A549 (cell line): ENCODE measurements around the gene TTLL9. TPM values are rescaled to one million over a fixed set of nuclear protein-coding genes. Genes with fewer than 3 reads are reported as not detected.

Experiments used
- ATAC-seq, 2 experiments: fragments of 200-7000 bp in 1 of 2; fragments of >200 bp in 1 of 2; cut with Nextera tagmentation in 1 of 2; cut with Tn5 transposase in 1 of 2; 3 replicates each; pipeline versions ENCODE4 v1.8.0 to v1.9.1; 2018 to 2020; ENCODE audit warnings: mild to moderate bottlenecking in 1 of 2, moderate library complexity in 1 of 2
- CTCF ChIA-PET: fragments of 300-600 bp; sonication (Branson Sonifier 250); formaldehyde crosslinking; extraction: SDS; loops from one replicate; lab custom pipeline; 2021; ENCODE audit warnings: antibody characterized with exemption, inconsistent platforms; lab: Yijun Ruan, JAX
- POLR2A ChIA-PET: fragments of 350-600 bp; formaldehyde crosslinking; extraction: SDS; loops from one replicate; lab custom pipeline; 2021; ENCODE audit warnings: antibody characterized with exemption, inconsistent platforms; lab: Yijun Ruan, JAX
- DNase-seq, 2 experiments: peaks; one replicate each; pipeline versions ENCODE4 v3.0.0 to v3.0.0-alpha.2; 2011 to 2016; ENCODE audit warnings: low read depth in 1 of 2, low spot score in 1 of 2
- FAIRE-seq: peaks from 2 replicates; lab custom pipeline; 2011; peaks lifted over from hg19 to GRCh38; lab: Jason Lieb, UNC
- H3K27ac ChIP-seq, 2 experiments: fragments of >200 bp; sonication (Bioruptor Twin); formaldehyde crosslinking; 3 replicates each; pipeline ENCODE4 v1.5.1; 2016 to 2017
- H3K4me1 ChIP-seq: fragments of >200 bp; sonication (Bioruptor Twin); formaldehyde crosslinking; 3 replicates; pipeline ENCODE4 v1.6.1; 2016
- H3K4me2 ChIP-seq: fragments of >200 bp; sonication (Bioruptor Twin); formaldehyde crosslinking; 3 replicates; pipeline ENCODE4 v1.6.1; 2016
- H3K4me3 ChIP-seq: fragments of >200 bp; sonication (Bioruptor Twin); formaldehyde crosslinking; 3 replicates; pipeline ENCODE4 v1.5.1; 2016
- H3K9me3 ChIP-seq: fragments of >200 bp; sonication (Bioruptor Twin); formaldehyde crosslinking; 3 replicates; pipeline ENCODE4 v1.6.1; 2016
- CEBPB ChIP-seq, 2 experiments: fragments of >200 bp in 1 of 2; sonication (Bioruptor Twin) in 1 of 2; formaldehyde crosslinking in 1 of 2; IDR thresholded peaks; 2 replicates each; pipeline ENCODE4 v1.6.1; 2012 to 2016
- EP300 ChIP-seq, 2 experiments: fragments of >200 bp; sonication (Bioruptor Twin); formaldehyde crosslinking; IDR thresholded peaks; 2 replicates in 1 of 2; 3 replicates in 1 of 2; pipeline ENCODE4 v1.6.1; 2016 to 2017
- ESRRA ChIP-seq: fragments of 150-350 bp; IDR thresholded peaks from 2 replicates; pipeline ENCODE4 v1.6.1; 2014; ENCODE audit warnings: mild to moderate bottlenecking, low read length, borderline replicate concordance
- FOSL2 ChIP-seq, 2 experiments: fragments of 450-650 bp in 1 of 2; fragments of >200 bp in 1 of 2; sonication (Bioruptor Twin) in 1 of 2; formaldehyde crosslinking; IDR thresholded peaks; 2 replicates each; pipeline versions ENCODE4 v1.5.0 to v1.6.1; 2016 to 2020; ENCODE audit warnings: mild to moderate bottlenecking in 1 of 2, moderate library complexity in 1 of 2
- FOXS1 ChIP-seq: fragments of 250-450 bp; sonication (Bioruptor Pico); IDR thresholded peaks from 2 replicates; pipeline ENCODE4 v1.5.0; 2020; ENCODE audit warnings: mild to moderate bottlenecking, moderate library complexity
- JUNB ChIP-seq: fragments of >200 bp; sonication (Bioruptor Twin); formaldehyde crosslinking; IDR thresholded peaks from 2 replicates; pipeline ENCODE4 v1.6.1; 2016
- NFE2L2 ChIP-seq: fragments of 150-350 bp; conservative IDR thresholded peaks from 2 replicates; pipeline ENCODE4 v1.6.1; 2014; ENCODE audit warnings: low read length
- NPAS2 ChIP-seq: fragments of 250-450 bp; sonication (Bioruptor Pico); IDR thresholded peaks from 2 replicates; pipeline ENCODE4 v1.8.0; 2022; ENCODE audit warnings: mild to moderate bottlenecking, moderate library complexity, borderline replicate concordance
- NR3C1 ChIP-seq: fragments of >200 bp; sonication (Bioruptor Twin); formaldehyde crosslinking; IDR thresholded peaks from 3 replicates; pipeline ENCODE4 v1.6.1; 2017
- POLR2A ChIP-seq: IDR thresholded peaks from 2 replicates; pipeline ENCODE4 v1.6.1; 2012; ENCODE audit warnings: mild to moderate bottlenecking, low read length
- POLR2AphosphoS2 ChIP-seq: conservative IDR thresholded peaks from 2 replicates; pipeline ENCODE4 v1.6.1; 2012; ENCODE audit warnings: low read length, improper control_type of control experiment, inconsistent platforms
- RAD21 ChIP-seq, 2 experiments: fragments of >200 bp in 1 of 2; sonication (Bioruptor Twin) in 1 of 2; formaldehyde crosslinking in 1 of 2; IDR thresholded peaks in 1 of 2; conservative IDR thresholded peaks in 1 of 2; 2 replicates in 1 of 2; 3 replicates in 1 of 2; pipeline ENCODE4 v1.6.1; 2012 to 2018; ENCODE audit warnings: inconsistent platforms in 1 of 2
- RARB ChIP-seq: fragments of 250-450 bp; sonication (Bioruptor Pico); IDR thresholded peaks from 2 replicates; pipeline ENCODE4 v1.8.0; 2021; ENCODE audit warnings: mild to moderate bottlenecking, moderate library complexity
- WGBS: methylation state at CpG from one replicate; pipeline ENCODE4 v1.1.6; 2017; ENCODE audit errors: missing lambda C conversion rate; 5-methylcytosine and 5-hydroxymethylcytosine counted together
- polyA plus RNA-seq, 4 experiments: library from polyadenylated mRNA; depleted of rRNA in 3 of 4; stranded (reverse); fragments of >200 nt; fragmentation: RNase III in 1 of 4; extraction: RNeasy Plus Mini Kit Qiagen cat#74134 plus additional on column Dnase treatment in 1 of 4; gene quantifications; 2 replicates in 3 of 4; 3 replicates in 1 of 4; pipeline ENCODE4 v1.2.3, GENCODE V29; 2011 to 2017
- TF ChIP-seq, protein P1 (sequence below): IDR thresholded peaks from 2 replicates; pipeline ENCODE4 v1.6.1; 2012
- TF ChIP-seq, protein P2 (sequence below): fragments of 250-450 bp; sonication (Bioruptor Pico); IDR thresholded peaks from 2 replicates; pipeline ENCODE4 v1.5.0; 2021; ENCODE audit warnings: mild to moderate bottlenecking, moderate library complexity, borderline replicate concordance
- TF ChIP-seq, protein P3 (sequence below): fragments of >200 bp; sonication (Bioruptor Twin); formaldehyde crosslinking; IDR thresholded peaks from 3 replicates; pipeline ENCODE4 v1.6.1; 2016
- TF ChIP-seq, protein P4 (sequence below): fragments of 150-350 bp; IDR thresholded peaks from 2 replicates; pipeline ENCODE4 v1.6.1; 2014; ENCODE audit warnings: low read depth, mild to moderate bottlenecking, low read length
- TF ChIP-seq, protein P5 (sequence below): fragments of 200-600 bp; sonication (generic); IDR thresholded peaks from 2 replicates; pipeline ENCODE4 v1.6.1; 2016; ENCODE audit warnings: antibody characterized with exemption, mild to moderate bottlenecking, moderate library complexity
- TF ChIP-seq, protein P6 (sequence below): fragments of 450-650 bp; IDR thresholded peaks from 2 replicates; pipeline ENCODE4 v1.6.1; 2014; ENCODE audit warnings: antibody characterized with exemption

TTLL9 gene
- polyA plus RNA-seq, 2 of the 4 experiments (the other 2 are of a cell fraction), result 0.06 to 0.15 TPM

DNA sequence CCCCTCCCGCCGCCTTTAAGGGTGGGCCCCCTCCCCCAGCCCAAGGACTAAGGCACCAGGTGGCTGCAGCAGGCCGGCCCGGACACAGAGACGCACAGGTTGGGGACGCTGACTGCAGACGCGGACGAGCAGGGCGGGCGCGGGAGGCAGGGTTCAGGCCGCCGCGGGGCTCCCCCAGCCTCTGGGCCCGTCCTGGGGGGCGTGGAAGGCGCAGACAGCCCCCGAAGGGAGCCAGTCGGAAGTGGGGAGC, 9.4 kb upstream of the TTLL9 start:
- TF ChIP-seq, protein P1, sequence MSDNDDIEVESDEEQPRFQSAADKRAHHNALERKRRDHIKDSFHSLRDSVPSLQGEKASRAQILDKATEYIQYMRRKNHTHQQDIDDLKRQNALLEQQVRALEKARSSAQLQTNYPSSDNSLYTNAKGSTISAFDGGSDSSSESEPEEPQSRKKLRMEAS, result no peak
- TF ChIP-seq, protein P2, sequence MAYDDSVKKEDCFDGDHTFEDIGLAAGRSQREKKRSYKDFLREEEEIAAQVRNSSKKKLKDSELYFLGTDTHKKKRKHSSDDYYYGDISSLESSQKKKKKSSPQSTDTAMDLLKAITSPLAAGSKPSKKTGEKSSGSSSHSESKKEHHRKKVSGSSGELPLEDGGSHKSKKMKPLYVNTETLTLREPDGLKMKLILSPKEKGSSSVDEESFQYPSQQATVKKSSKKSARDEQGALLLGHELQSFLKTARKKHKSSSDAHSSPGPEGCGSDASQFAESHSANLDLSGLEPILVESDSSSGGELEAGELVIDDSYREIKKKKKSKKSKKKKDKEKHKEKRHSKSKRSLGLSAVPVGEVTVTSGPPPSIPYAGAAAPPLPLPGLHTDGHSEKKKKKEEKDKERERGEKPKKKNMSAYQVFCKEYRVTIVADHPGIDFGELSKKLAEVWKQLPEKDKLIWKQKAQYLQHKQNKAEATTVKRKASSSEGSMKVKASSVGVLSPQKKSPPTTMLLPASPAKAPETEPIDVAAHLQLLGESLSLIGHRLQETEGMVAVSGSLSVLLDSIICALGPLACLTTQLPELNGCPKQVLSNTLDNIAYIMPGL (CRISPR knock-in tag), result no peak
- TF ChIP-seq FOSL2 (IDR thresholded peaks at IDR 0.05) (no peak), FOSL2 (CRISPR knock-in tag; IDR thresholded peaks at IDR 0.05) (no peak), POLR2AphosphoS2 (no peak), FOXS1 (CRISPR knock-in tag) (no peak), NPAS2 (CRISPR knock-in tag) (no peak), RARB (no peak), ESRRA (no peak)
- DNase-seq, result no peak
- 11% methylated on average over 11 of the region's 20 CpGs for WGBS
- H3K4me1 ChIP-seq, result peaks cover 15% of the 10 kb centered on the region
- peak overlapping the region; percentile 98 for H3K4me2 ChIP-seq
- FAIRE-seq, result no peak
- peak; percentile 31 to 61; a peak in 4 of 6 replicates for ATAC-seq
- no peaks in the 10 kb centered on the region for H3K9me3 ChIP-seq
- peak overlapping the region; percentile 57 for H3K4me3 ChIP-seq
- POLR2A ChIA-PET, result interaction anchor here (0.6 kb wide), 1 partner anchor 8 kb away, joined by 3 read pairs; no protein-coding TSS in a partner anchor
- peak overlapping the region; percentile 28 to 82; a peak in 5 of 6 replicates for H3K27ac ChIP-seq
- CTCF ChIA-PET, result interaction anchor here (0.7 to 5.7 kb wide), 7 partner anchors 9 to 135 kb away, joined by 3 to 64 read pairs (median 4); partner anchors contain the start of gene PDRG1

DNA sequence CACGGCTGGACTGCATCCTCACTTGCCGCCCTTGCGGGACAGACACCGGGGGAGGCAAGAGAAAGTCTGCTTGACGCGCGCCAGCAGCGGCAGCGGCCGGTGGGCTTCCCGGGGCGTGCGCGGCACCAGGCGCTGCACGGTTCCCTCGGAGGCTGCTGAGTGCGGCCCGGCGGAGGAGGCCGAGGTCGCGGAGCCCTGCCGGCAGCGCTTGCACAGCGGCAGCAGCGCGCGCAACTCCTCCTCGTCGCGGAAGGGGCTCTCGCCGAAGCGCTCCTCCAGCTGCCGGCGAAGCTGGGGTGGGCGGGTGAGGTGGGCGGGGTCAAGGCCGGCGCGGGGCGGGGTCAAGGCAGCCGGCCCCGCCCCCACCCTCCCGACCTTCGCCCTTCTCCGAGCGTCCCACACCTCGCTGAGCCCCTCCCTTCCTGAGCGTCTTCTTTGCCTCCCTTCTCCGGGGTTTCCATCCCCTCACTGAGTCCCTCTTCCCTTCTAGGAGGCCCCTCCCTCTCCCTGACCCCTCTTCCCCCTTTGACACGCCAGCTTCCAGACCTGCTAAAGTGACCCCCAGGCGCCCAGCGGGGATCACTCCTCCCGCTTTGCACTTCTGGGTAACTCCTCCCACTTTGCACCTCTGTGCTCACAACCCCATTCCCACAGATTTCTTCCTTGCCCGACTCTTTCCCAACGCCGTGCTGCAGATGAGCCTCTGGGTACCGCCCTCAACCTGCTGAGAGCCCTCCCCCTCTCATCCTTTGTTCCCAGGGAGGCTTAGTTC, 8.9 kb upstream of the TTLL9 start:
- POLR2A ChIA-PET, result interaction anchor here (0.6 to 0.7 kb wide), 2 partner anchors 9 to 18 kb away, joined by 3 read pairs; no protein-coding TSS in a partner anchor
- WGBS, result 8% methylated on average over 16 of the region's 60 CpGs
- Histone ChIP-seq H3K4me3 (peak overlapping the region; percentile 57), H3K9me3 (no peaks in the 10 kb centered on the region)
- FAIRE-seq, result no peak
- peak; percentile 72 to 88 for ATAC-seq
- TF ChIP-seq JUNB (no peak), POLR2A (peak; percentile 50)
- TF ChIP-seq, all 56 proteins: peak for 1
- H3K4me2 ChIP-seq, result peak overlapping the region; percentile 98
- H3K27ac ChIP-seq, result peak overlapping the region; percentile 28 to 82; a peak in 5 of 6 replicates
- CTCF ChIA-PET, result interaction anchor here (1.2 to 5.7 kb wide), 7 partner anchors 9 to 91 kb away, joined by 3 to 64 read pairs (median 5); partner anchors contain the start of gene PDRG1
- H3K4me1 ChIP-seq, result peaks cover 15% of the 10 kb centered on the region
- peak; percentile 75 to 85 for DNase-seq

DNA sequence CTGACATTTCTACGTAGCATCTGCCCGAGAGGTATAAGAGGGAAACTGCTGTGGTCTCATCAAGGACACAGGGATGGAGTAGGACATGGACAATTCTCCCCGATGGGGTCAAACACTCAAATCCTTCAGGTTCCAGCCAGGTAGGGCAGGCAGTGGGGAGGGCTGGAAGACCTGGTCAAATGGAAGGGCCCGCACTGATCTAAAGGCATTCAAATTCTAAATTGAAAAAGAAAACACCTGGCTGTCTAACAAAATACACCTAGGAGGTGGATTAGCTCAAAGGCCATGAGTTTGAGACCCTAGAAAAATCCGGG, 8.3 kb upstream of the TTLL9 start:
- no peaks in the 10 kb centered on the region for H3K9me3 ChIP-seq
- H3K27ac ChIP-seq, result peak overlapping the region; percentile 28 to 82; a peak in 4 of 6 replicates
- no peak for ATAC-seq
- peak overlapping the region; percentile 57 for H3K4me3 ChIP-seq
- ChIA-PET POLR2A (interaction anchor here (0.7 kb wide), 1 partner anchor 18 kb away, joined by 3 read pairs; no protein-coding TSS in a partner anchor), CTCF (interaction anchor here (1.2 to 5.7 kb wide), 7 partner anchors 10 to 169 kb away, joined by 3 to 64 read pairs (median 7); partner anchors contain the start of gene PDRG1)
- H3K4me2 ChIP-seq, result peak overlapping the region; percentile 98
- no peak for FAIRE-seq
- WGBS, result 82% methylated on average over 5 of the region's 5 CpGs
- DNase-seq, result no peak
- peaks cover 15% of the 10 kb centered on the region for H3K4me1 ChIP-seq
- no peak for TF ChIP-seq CEBPB (IDR thresholded peaks at IDR 0.05)
- TF ChIP-seq, protein P3, sequence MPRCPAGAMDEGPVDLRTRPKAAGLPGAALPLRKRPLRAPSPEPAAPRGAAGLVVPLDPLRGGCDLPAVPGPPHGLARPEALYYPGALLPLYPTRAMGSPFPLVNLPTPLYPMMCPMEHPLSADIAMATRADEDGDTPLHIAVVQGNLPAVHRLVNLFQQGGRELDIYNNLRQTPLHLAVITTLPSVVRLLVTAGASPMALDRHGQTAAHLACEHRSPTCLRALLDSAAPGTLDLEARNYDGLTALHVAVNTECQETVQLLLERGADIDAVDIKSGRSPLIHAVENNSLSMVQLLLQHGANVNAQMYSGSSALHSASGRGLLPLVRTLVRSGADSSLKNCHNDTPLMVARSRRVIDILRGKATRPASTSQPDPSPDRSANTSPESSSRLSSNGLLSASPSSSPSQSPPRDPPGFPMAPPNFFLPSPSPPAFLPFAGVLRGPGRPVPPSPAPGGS, result no peak
- TF ChIP-seq NR3C1, result no peak
- TF ChIP-seq, protein P4, sequence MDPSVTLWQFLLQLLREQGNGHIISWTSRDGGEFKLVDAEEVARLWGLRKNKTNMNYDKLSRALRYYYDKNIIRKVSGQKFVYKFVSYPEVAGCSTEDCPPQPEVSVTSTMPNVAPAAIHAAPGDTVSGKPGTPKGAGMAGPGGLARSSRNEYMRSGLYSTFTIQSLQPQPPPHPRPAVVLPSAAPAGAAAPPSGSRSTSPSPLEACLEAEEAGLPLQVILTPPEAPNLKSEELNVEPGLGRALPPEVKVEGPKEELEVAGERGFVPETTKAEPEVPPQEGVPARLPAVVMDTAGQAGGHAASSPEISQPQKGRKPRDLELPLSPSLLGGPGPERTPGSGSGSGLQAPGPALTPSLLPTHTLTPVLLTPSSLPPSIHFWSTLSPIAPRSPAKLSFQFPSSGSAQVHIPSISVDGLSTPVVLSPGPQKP, result no peak
- no peak for TF ChIP-seq RAD21 (conservative IDR thresholded peaks at IDR 0.05 in 1 of 2, IDR thresholded peaks at IDR 0.05 in 1 of 2)
- TF ChIP-seq, protein P5, sequence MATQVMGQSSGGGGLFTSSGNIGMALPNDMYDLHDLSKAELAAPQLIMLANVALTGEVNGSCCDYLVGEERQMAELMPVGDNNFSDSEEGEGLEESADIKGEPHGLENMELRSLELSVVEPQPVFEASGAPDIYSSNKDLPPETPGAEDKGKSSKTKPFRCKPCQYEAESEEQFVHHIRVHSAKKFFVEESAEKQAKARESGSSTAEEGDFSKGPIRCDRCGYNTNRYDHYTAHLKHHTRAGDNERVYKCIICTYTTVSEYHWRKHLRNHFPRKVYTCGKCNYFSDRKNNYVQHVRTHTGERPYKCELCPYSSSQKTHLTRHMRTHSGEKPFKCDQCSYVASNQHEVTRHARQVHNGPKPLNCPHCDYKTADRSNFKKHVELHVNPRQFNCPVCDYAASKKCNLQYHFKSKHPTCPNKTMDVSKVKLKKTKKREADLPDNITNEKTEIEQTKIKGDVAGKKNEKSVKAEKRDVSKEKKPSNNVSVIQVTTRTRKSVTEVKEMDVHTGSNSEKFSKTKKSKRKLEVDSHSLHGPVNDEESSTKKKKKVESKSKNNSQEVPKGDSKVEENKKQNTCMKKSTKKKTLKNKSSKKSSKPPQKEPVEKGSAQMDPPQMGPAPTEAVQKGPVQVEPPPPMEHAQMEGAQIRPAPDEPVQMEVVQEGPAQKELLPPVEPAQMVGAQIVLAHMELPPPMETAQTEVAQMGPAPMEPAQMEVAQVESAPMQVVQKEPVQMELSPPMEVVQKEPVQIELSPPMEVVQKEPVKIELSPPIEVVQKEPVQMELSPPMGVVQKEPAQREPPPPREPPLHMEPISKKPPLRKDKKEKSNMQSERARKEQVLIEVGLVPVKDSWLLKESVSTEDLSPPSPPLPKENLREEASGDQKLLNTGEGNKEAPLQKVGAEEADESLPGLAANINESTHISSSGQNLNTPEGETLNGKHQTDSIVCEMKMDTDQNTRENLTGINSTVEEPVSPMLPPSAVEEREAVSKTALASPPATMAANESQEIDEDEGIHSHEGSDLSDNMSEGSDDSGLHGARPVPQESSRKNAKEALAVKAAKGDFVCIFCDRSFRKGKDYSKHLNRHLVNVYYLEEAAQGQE, result no peak
- no peak for TF ChIP-seq RARB
- TF ChIP-seq, protein P6, sequence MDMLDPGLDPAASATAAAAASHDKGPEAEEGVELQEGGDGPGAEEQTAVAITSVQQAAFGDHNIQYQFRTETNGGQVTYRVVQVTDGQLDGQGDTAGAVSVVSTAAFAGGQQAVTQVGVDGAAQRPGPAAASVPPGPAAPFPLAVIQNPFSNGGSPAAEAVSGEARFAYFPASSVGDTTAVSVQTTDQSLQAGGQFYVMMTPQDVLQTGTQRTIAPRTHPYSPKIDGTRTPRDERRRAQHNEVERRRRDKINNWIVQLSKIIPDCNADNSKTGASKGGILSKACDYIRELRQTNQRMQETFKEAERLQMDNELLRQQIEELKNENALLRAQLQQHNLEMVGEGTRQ, result no peak
- TF ChIP-seq EP300 (IDR thresholded peaks at IDR 0.05), result no peak
- TF ChIP-seq, protein P1, result no peak
- TF ChIP-seq POLR2AphosphoS2, result no peak
- no peak for TF ChIP-seq NFE2L2
- TF ChIP-seq, all 56 proteins: peak for 0
